Hepatocyte (in vitro differentiated cells): ENCODE results near the gene MFN1. TPM values are rescaled to one million over a fixed set of nuclear protein-coding genes. Genes with fewer than 3 reads are reported as not detected.

Experiments used
- DNase-seq: peaks from one replicate; pipeline ENCODE4 v3.0.0-alpha.2; 2016; ENCODE audit warnings: low spot score
- H2AFZ ChIP-seq: fragments of 200-600 bp; sonication (generic); 2 replicates; pipeline ENCODE4 v1.6.0; 2016; ENCODE audit warnings: antibody characterized with exemption, mild to moderate bottlenecking
- H3K27ac ChIP-seq: fragments of 200-600 bp; sonication (generic); 2 replicates; pipeline ENCODE4 v1.5.1; 2016; ENCODE audit warnings: mild to moderate bottlenecking
- H3K27me3 ChIP-seq: fragments of 200-600 bp; sonication (generic); 2 replicates; pipeline ENCODE4 v1.6.1; 2016
- H3K36me3 ChIP-seq: fragments of 200-600 bp; sonication (generic); replicated peaks from 2 replicates; pipeline ENCODE4 v1.5.1; 2016; ENCODE audit warnings: low read depth; ENCODE audit not compliant: insufficient read depth
- H3K4me1 ChIP-seq: fragments of 200-600 bp; sonication (generic); 2 replicates; pipeline ENCODE4 v1.5.1; 2016; ENCODE audit warnings: mild to moderate bottlenecking, moderate library complexity; ENCODE audit not compliant: insufficient read depth
- H3K4me2 ChIP-seq: fragments of 200-600 bp; sonication (generic); 2 replicates; pipeline ENCODE4 v1.6.0; 2016
- H3K4me3 ChIP-seq: fragments of 200-600 bp; sonication (generic); 2 replicates; pipeline ENCODE4 v1.5.1; 2016; ENCODE audit warnings: mild to moderate bottlenecking
- H3K79me2 ChIP-seq: fragments of 200-600 bp; sonication (generic); 2 replicates; pipeline ENCODE4 v1.6.0; 2017; ENCODE audit warnings: mild to moderate bottlenecking
- H3K9me2 ChIP-seq: fragments of 200-600 bp; sonication (generic); replicated peaks from 2 replicates; pipeline ENCODE4 v1.6.0; 2017; ENCODE audit warnings: mild to moderate bottlenecking; ENCODE audit not compliant: insufficient read depth
- H3K9me3 ChIP-seq: fragments of 200-600 bp; sonication (generic); 2 replicates; pipeline ENCODE4 v1.5.1; 2016; ENCODE audit warnings: low read depth, mild to moderate bottlenecking
- H4K20me1 ChIP-seq: fragments of 200-600 bp; sonication (generic); 2 replicates; pipeline ENCODE4 v1.6.0; 2016; ENCODE audit warnings: mild to moderate bottlenecking; ENCODE audit not compliant: insufficient read depth, poor library complexity, severe bottlenecking
- CTCF ChIP-seq: fragments of 200-600 bp; sonication (generic); IDR thresholded peaks from 2 replicates; pipeline ENCODE4 v1.5.1; 2016; ENCODE audit warnings: antibody characterized with exemption, mild to moderate bottlenecking; ENCODE audit not compliant: poor library complexity
- EZH2 ChIP-seq: fragments of 200-600 bp; sonication (generic); IDR thresholded peaks from 2 replicates; pipeline ENCODE4 v1.6.1; 2016; ENCODE audit warnings: antibody characterized with exemption, mild to moderate bottlenecking, borderline replicate concordance
- EZH2phosphoT487 ChIP-seq: fragments of 200-600 bp; sonication (generic); IDR thresholded peaks from one replicate; pipeline ENCODE4 v1.6.1; 2018; ENCODE audit warnings: antibody characterized with exemption, mild to moderate bottlenecking, low read depth, moderate library complexity; ENCODE audit not compliant: unreplicated experiment, severe bottlenecking
- WGBS: methylation state at CpG from one replicate; pipeline ENCODE4 v1.1.6; 2016; ENCODE audit warnings: low lambda C conversion rate; ENCODE audit errors: missing lambda C conversion rate; 5-methylcytosine and 5-hydroxymethylcytosine counted together
- polyA plus RNA-seq: library from polyadenylated mRNA; unstranded; fragments of >200 nt; fragmentation: Nextera tagmentation; extraction: Ambion mirVana; gene quantifications from 2 replicates; pipeline ENCODE4 v1.2.1, GENCODE V29; 2016
- total RNA-seq: library from RNA; depleted of rRNA; stranded (reverse); fragments of >200 nt; gene quantifications from 2 replicates; pipeline ENCODE4 v1.2.3, GENCODE V29; 2014

The MFN1 gene
- total and polyA plus RNA-seq, 2 experiments from 2014 or later: 15.9 to 29.6 TPM

GRCh38 chr3:179375091-179375999 is 27.8 kb downstream of the MFN1 start:
- no peak overlapping the region for H2AFZ ChIP-seq
- no peaks in the 10 kb centered on the region for H3K79me2 ChIP-seq
- no peaks in the 10 kb centered on the region for H3K36me3 ChIP-seq
- no peaks in the 10 kb centered on the region for H3K27me3 ChIP-seq
- no peaks in the 10 kb centered on the region for H3K9me3 ChIP-seq
- 92% methylated on average over 12 of the region's 12 CpGs for WGBS
- no peaks in the 10 kb centered on the region for H3K4me1 ChIP-seq
- TF ChIP-seq CTCF (no peak), EZH2 (no peak), EZH2phosphoT487 (no peak)
- DNase-seq: no peak
- H4K20me1 ChIP-seq: no peaks in the 10 kb centered on the region
- no peak overlapping the region for H3K27ac ChIP-seq
- no peaks in the 10 kb centered on the region for H3K9me2 ChIP-seq
- H3K4me2 ChIP-seq: no peak overlapping the region
- no peak overlapping the region for H3K4me3 ChIP-seq

- Histone ChIP-seq H3K27ac (no peak overlapping the region), H3K4me3 (no peak overlapping the region), H3K79me2 (no peaks in the 10 kb centered on the region), H3K27me3 (no peaks in the 10 kb centered on the region), H3K4me2 (no peak overlapping the region), H3K9me2 (no peaks in the 10 kb centered on the region), H2AFZ (no peak overlapping the region), H3K9me3 (no peaks in the 10 kb centered on the region), H4K20me1 (no peaks in the 10 kb centered on the region), H3K36me3 (no peaks in the 10 kb centered on the region), H3K4me1 (no peaks in the 10 kb centered on the region)
- TF ChIP-seq EZH2phosphoT487: no peak
- TF ChIP-seq CTCF: no peak
- TF ChIP-seq EZH2: no peak
- DNase-seq: no peak
- WGBS: 93% methylated on average over 1 of the region's 1 CpG
Observed at GRCh38 chr3:179376474-179376873, 29.0 kb downstream of the MFN1 start.

GRCh38 chr3:179391906-179392305 is 44.4 kb downstream of the MFN1 start:
- H3K27me3 ChIP-seq: no peaks in the 10 kb centered on the region
- TF ChIP-seq EZH2phosphoT487: no peak
- TF ChIP-seq CTCF: no peak
- no peak for TF ChIP-seq EZH2
- H3K4me3 ChIP-seq: no peak overlapping the region
- no peaks in the 10 kb centered on the region for H3K36me3 ChIP-seq
- WGBS: 95% methylated on average over 1 of the region's 1 CpG
- H3K4me2 ChIP-seq: no peak overlapping the region
- no peaks in the 10 kb centered on the region for H3K9me2 ChIP-seq
- no peak for DNase-seq
- H3K9me3 ChIP-seq: no peaks in the 10 kb centered on the region
- H3K27ac ChIP-seq: no peak overlapping the region
- no peaks in the 10 kb centered on the region for H3K4me1 ChIP-seq
- no peaks in the 10 kb centered on the region for H3K79me2 ChIP-seq
- no peak overlapping the region for H2AFZ ChIP-seq
- no peaks in the 10 kb centered on the region for H4K20me1 ChIP-seq
